ENCODE results near the gene TUBB2B.
A peak's percentile ranks its signal among the peaks of the same experiment; 100 is the strongest.
"Not testable (repeated sequence)": the region's sequence is repeated elsewhere in the genome, so short reads cannot be mapped to it uniquely, and the experiment has no call there.

Gene TUBB2B

GRCh38 chr6:3186974-3187382 is 40.5 kb downstream of the TUBB2B start:
- no peak for DNase-seq (ENCODE audit: low read depth)

- no peak for DNase-seq (ENCODE audit: low read depth)
Measured at GRCh38 chr6:3183066-3183465, 44.4 kb downstream of the TUBB2B start.

GRCh38 chr6:3181105-3181504 is 46.3 kb downstream of the TUBB2B start:
- DNase-seq (ENCODE audit: low read depth) = no peak

- not testable (repeated sequence) for DNase-seq (ENCODE audit: low read depth)
Measured at GRCh38 chr6:3179945-3180344, 47.5 kb downstream of the TUBB2B start.

GRCh38 chr6:3178666-3179065 is 48.8 kb downstream of the TUBB2B start:
- not testable (repeated sequence) for DNase-seq (ENCODE audit: low read depth)

- peak; percentile 80 for DNase-seq (ENCODE audit: low read depth)
Measured at GRCh38 chr6:3176562-3177355, 50.7 kb downstream of the TUBB2B start.

- no peak for DNase-seq (ENCODE audit: low read depth)
Measured at GRCh38 chr6:3175715-3176402, 51.6 kb downstream of the TUBB2B start.

Data from stromal cell of bone marrow (primary cell).